ENCODE measurements around the gene OR10J5.

DNA sequence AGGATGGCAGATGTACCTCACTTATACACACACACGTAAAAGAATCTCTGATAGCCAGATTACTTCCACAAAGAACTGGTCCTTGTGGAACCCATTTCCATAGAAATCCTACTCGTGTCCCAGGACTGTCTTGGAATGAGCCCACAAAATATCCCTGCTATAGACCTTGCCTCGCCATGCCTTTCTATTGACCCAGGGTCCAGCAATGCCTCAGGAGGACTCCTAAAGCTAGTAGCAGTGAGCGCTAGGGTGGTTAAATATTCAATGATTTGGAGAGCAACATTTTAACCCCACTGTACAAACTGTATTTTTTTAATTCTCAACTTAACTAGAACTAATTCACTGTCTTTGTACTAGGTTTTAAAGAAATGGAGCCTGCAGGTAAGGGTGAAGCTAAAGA, 26.9 kb downstream of the OR10J5 start:
- TF ChIP-seq BHLHE40 (IDR thresholded peaks at IDR 0.05; ENCODE audit: borderline replicate concordance) (no peak), HDGF (IDR thresholded peaks at IDR 0.05; ENCODE audit: borderline replicate concordance) (no peak), FOXM1 (IDR thresholded peaks at IDR 0.05; ENCODE audit: borderline replicate concordance) (no peak), NFRKB (IDR thresholded peaks at IDR 0.05) (no peak), ARNT (IDR thresholded peaks at IDR 0.05) (no peak), LEF1 (IDR thresholded peaks at IDR 0.05; ENCODE audit: borderline replicate concordance) (no peak), SUZ12 (IDR thresholded peaks at IDR 0.05) (no peak), TARDBP (IDR thresholded peaks at IDR 0.05) (no peak)
- TF ChIP-seq, protein P1, sequence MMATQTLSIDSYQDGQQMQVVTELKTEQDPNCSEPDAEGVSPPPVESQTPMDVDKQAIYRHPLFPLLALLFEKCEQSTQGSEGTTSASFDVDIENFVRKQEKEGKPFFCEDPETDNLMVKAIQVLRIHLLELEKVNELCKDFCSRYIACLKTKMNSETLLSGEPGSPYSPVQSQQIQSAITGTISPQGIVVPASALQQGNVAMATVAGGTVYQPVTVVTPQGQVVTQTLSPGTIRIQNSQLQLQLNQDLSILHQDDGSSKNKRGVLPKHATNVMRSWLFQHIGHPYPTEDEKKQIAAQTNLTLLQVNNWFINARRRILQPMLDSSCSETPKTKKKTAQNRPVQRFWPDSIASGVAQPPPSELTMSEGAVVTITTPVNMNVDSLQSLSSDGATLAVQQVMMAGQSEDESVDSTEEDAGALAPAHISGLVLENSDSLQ (IDR thresholded peaks at IDR 0.05): no peak

Measured in HEK293T (cell line).